BE2C (cell line): ENCODE results near the gene RHBDF2.

Source experiments
- DNase-seq: peaks from one replicate; pipeline ENCODE4 v3.0.0-alpha.2; 2020
- H3K27me3 ChIP-seq: fragments of 250-450 bp; sonication (Bioruptor Pico); 2 replicates; pipeline ENCODE4 v1.5.1; 2020; ENCODE audit warnings: mild to moderate bottlenecking
- H3K36me3 ChIP-seq: fragments of 250-450 bp; sonication (Bioruptor Pico); 2 replicates; pipeline ENCODE4 v1.5.1; 2020; ENCODE audit warnings: mild to moderate bottlenecking
- H3K4me1 ChIP-seq: fragments of 250-450 bp; sonication (Bioruptor Pico); 2 replicates; pipeline ENCODE4 v1.5.1; 2020
- H3K4me3 ChIP-seq: 2 replicates; pipeline ENCODE4 v1.5.1; 2011; ENCODE audit warnings: low read depth, low read length
- H3K9me3 ChIP-seq: fragments of 250-450 bp; sonication (Bioruptor Pico); 2 replicates; pipeline ENCODE4 v1.5.1; 2020
- TF ChIP-seq, protein P1 (sequence below): IDR thresholded peaks from 2 replicates; pipeline ENCODE4 v1.5.1; 2012; ENCODE audit warnings: mild to moderate bottlenecking, low read depth, low read length

The RHBDF2 gene

GRCh38 chr17:76452660-76453430 is 48.4 kb downstream of the RHBDF2 start, which contains the start of gene UBE2O:
Gene UBE2O, minus strand, starts transcription at chr17:76453152. Its CDS starts 11 bp downstream, at chr17:76453141.
- no peaks in the 10 kb centered on the region for H3K9me3 ChIP-seq
- H3K4me1 ChIP-seq = peaks cover 13% of the 10 kb centered on the region
- TF ChIP-seq, protein P1, sequence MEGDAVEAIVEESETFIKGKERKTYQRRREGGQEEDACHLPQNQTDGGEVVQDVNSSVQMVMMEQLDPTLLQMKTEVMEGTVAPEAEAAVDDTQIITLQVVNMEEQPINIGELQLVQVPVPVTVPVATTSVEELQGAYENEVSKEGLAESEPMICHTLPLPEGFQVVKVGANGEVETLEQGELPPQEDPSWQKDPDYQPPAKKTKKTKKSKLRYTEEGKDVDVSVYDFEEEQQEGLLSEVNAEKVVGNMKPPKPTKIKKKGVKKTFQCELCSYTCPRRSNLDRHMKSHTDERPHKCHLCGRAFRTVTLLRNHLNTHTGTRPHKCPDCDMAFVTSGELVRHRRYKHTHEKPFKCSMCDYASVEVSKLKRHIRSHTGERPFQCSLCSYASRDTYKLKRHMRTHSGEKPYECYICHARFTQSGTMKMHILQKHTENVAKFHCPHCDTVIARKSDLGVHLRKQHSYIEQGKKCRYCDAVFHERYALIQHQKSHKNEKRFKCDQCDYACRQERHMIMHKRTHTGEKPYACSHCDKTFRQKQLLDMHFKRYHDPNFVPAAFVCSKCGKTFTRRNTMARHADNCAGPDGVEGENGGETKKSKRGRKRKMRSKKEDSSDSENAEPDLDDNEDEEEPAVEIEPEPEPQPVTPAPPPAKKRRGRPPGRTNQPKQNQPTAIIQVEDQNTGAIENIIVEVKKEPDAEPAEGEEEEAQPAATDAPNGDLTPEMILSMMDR = peak; percentile 41
- no peaks in the 10 kb centered on the region for H3K27me3 ChIP-seq
- peak; percentile 95 for DNase-seq
- peaks cover 5% of the 10 kb centered on the region; the same call in 1 of the 2 replicates for H3K36me3 ChIP-seq
- H3K4me3 ChIP-seq = peak within 1 kb of the TSS; percentile 79

DNA sequence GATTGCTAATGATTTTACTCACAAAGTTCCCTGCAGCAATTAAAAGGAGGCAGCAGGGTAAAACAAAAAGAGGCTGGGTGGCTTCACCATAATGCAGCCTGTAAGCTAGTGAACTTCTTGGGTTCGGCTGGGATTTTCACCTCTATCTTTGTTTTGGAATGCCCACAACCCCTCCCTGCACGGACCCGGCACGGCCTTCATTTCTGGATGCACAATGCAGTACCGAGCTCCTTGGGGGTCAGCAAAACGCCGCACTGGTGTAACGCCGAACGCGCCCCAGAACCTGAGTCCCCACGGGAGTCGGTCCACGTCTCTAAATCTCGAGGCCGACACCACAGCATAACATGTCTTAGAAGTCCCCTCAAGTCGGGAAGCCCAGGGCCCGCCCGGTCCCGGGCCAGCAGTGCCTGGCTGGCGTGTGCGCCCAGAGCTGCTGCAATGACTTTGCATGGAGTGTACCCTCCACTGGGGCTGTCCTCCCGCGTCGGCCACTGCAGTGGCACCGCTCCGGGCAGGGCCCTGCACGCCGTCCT is 49.0 kb downstream of the RHBDF2 start:
- Histone ChIP-seq H3K4me3 (peak overlapping the region; percentile 79), H3K36me3 (peaks cover 5% of the 10 kb centered on the region; the same call in 1 of the 2 replicates), H3K9me3 (no peaks in the 10 kb centered on the region), H3K4me1 (peaks cover 18% of the 10 kb centered on the region), H3K27me3 (no peaks in the 10 kb centered on the region)
- TF ChIP-seq, protein P1 = no peak
- no peak for DNase-seq

GRCh38 chr17:76451506-76451905 is 49.7 kb downstream of the RHBDF2 start:
- H3K9me3 ChIP-seq = no peaks in the 10 kb centered on the region
- peaks cover 5% of the 10 kb centered on the region; the same call in 1 of the 2 replicates for H3K36me3 ChIP-seq
- no peaks in the 10 kb centered on the region for H3K27me3 ChIP-seq
- peaks cover 25% of the 10 kb centered on the region for H3K4me1 ChIP-seq
- DNase-seq = no peak
- TF ChIP-seq, protein P1 = no peak
- peak overlapping the region; percentile 79 for H3K4me3 ChIP-seq

- Histone ChIP-seq H3K4me3 (no peak overlapping the region), H3K9me3 (no peaks in the 10 kb centered on the region), H3K27me3 (no peaks in the 10 kb centered on the region), H3K4me1 (peaks cover 35% of the 10 kb centered on the region), H3K36me3 (peaks cover 11% of the 10 kb centered on the region; the same call in 1 of the 2 replicates)
- no peak for DNase-seq
- TF ChIP-seq, protein P1 = no peak
Observed at GRCh38 chr17:76449126-76449525, 52.1 kb downstream of the RHBDF2 start.

- peak; percentile 46 for DNase-seq
- Histone ChIP-seq H3K4me1 (peaks cover 35% of the 10 kb centered on the region), H3K4me3 (no peak overlapping the region), H3K9me3 (no peaks in the 10 kb centered on the region), H3K27me3 (no peaks in the 10 kb centered on the region), H3K36me3 (peaks cover 11% of the 10 kb centered on the region; the same call in 1 of the 2 replicates)
- TF ChIP-seq, protein P1 = no peak
Observed at GRCh38 chr17:76447931-76448652, 53.1 kb downstream of the RHBDF2 start.
